Astrocyte of the cerebellum (primary cell): ENCODE measurements around the gene EDARADD.

Experiments
- DNase-seq: peaks from one replicate; pipeline ENCODE4 v3.0.0-alpha.2; 2011; ENCODE audit warnings: low read depth
- H3K4me3 ChIP-seq: 2 replicates; pipeline ENCODE4 v1.5.1; 2011; ENCODE audit warnings: mild to moderate bottlenecking, low read depth, low read length, moderate library complexity
- in situ Hi-C: cut with HindIII; loops from 2 replicates; pipeline ENCODE4 v1.10.0; 2017; ENCODE audit warnings: low sequenced_read_pairs
- TF ChIP-seq, protein P1 (sequence below): IDR thresholded peaks from 2 replicates; pipeline ENCODE4 v1.5.1; 2012; ENCODE audit warnings: low read length, low read depth, moderate library complexity, mild to moderate bottlenecking; ENCODE audit errors: missing control alignments

EDARADD gene

DNA sequence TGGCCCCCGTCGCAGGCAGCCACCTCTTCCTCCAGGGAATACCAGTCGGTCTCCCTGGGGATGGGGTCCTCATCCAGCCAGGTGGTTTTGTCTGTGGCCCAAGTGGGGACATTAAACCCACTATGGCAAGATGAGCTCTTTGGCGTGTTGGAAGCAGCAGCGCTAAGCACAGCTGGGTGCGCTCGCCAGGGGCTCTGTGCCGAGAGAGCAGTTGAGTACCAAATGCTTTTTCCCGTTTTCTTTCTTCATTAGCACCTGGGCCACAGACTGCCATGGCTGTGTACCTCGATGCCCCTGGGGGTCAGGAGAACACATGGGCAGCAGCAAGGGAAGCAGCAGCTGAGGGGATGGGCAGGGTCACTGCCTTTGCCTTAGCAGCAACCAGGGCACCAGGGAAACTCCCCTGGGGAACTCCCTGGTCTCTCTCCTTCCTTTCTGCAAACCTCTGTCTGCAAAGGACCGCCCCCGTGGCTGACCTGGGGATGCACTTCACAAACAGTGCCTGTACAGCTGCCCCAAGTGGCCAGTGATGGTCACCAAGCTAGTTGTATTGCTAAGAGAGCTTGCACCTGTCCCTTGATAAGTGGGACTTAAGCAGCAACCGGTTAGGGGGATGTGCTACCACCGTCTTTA is 31.1 kb downstream of the EDARADD start:
- no peak for DNase-seq
- no peak overlapping the region for H3K4me3 ChIP-seq
- in situ Hi-C loops = no loop called here
- TF ChIP-seq, protein P1, sequence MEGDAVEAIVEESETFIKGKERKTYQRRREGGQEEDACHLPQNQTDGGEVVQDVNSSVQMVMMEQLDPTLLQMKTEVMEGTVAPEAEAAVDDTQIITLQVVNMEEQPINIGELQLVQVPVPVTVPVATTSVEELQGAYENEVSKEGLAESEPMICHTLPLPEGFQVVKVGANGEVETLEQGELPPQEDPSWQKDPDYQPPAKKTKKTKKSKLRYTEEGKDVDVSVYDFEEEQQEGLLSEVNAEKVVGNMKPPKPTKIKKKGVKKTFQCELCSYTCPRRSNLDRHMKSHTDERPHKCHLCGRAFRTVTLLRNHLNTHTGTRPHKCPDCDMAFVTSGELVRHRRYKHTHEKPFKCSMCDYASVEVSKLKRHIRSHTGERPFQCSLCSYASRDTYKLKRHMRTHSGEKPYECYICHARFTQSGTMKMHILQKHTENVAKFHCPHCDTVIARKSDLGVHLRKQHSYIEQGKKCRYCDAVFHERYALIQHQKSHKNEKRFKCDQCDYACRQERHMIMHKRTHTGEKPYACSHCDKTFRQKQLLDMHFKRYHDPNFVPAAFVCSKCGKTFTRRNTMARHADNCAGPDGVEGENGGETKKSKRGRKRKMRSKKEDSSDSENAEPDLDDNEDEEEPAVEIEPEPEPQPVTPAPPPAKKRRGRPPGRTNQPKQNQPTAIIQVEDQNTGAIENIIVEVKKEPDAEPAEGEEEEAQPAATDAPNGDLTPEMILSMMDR = no peak

GRCh38 chr1:236426215-236426614 is 32.1 kb downstream of the EDARADD start:
- TF ChIP-seq, protein P1 = no peak

DNA sequence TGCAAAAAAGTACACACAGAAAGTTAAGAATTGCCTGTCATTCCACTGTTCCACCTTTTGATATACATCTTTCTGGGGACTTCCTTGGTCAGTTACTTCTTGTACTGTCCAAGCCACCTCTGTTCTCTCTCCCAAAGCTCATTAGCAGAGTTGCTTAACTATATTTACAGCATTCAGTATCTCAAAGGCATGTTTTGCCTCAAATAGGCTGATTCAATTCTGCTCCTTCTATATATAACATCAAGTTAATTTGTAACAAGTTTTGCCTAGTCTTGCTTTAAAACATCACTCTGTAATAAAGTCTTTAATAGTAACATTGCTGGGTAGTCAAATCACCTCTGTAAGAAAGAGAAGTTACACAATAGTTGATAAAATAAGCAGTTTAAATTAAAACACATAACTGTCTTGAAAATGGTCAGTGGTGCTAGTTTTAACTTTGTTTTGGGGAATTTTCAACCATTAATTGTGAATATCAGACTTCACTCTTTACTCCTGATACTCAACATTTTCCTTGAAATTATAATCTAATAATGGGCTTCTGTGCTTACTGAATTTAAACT is 35.7 kb downstream of the EDARADD start:
- TF ChIP-seq, protein P1 = no peak
- no peak overlapping the region for H3K4me3 ChIP-seq
- in situ Hi-C loops = no loop called here
- no peak for DNase-seq

More at GRCh38 chr1:236426215-236426614, 32.1 kb downstream of the EDARADD start:
- DNase-seq = no peak
- in situ Hi-C loops = no loop called here
- H3K4me3 ChIP-seq = no peak overlapping the region

DNA sequence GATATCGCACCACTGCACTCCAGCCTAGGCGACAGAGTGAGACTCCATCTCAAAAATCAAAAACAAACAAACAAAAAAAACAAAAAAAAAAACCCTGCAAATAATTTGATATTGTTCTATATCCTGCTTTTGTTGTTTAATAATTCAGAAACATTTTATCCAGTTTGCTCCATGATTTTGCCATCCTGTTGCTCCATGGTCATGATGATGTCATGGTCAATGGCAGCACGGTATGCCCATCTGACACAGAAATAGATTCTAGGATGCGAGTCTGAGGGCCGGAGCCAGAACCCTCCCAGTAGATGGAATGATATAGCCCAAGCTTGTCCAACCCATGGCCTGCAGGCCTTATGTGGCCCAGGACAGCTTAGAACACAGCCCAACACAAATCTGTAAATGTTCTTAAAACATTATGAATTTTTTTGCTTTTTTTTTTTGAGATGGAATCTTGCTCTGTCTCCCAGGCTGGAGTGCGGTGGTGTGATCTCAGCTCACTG is 39.8 kb downstream of the EDARADD start:
- TF ChIP-seq, protein P1 = no peak
- no peak for DNase-seq
- H3K4me3 ChIP-seq = no peak overlapping the region
- in situ Hi-C loops = no loop called here

DNA sequence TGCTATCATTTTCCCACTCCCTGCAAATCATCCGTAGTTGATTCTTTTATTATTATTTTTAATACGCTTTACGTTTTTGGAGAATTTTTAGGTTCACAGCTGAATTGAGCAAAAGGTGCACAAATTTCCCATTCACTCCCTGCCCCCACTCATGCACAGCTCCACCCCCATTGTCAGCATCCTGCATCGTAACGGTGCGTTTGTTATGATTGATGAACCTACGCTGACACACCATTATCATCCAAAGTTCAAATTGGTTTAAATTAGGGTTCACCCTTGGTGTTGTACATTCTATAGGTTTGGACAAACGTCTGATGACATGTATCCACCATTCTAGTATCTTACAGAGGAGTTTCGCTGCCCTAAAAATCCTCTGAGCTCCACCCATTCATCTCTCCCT is 44.5 kb downstream of the EDARADD start:
- H3K4me3 ChIP-seq = no peak overlapping the region
- no peak for DNase-seq
- in situ Hi-C loops = no loop called here
- TF ChIP-seq, protein P1 = no peak

DNA sequence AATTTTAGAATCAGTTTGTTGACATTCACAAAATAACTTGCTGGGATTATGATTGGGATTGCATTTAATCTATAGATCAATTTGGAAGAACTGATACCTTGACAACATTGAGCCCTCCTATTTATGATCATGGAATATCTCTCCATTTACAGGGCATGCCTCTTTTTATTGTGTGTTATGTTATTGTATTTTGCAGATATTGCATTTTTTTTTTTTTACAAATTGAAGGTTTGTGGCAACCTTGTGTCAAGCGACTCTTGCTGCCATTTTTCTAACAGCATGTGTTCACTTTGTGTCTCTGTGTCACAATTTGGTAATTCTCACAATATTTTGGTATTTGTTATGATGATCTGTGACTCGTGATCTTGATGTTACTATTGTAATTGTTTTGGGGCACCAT is 46.3 kb downstream of the EDARADD start:
- in situ Hi-C loops = no loop called here
- no peak for DNase-seq
- TF ChIP-seq, protein P1 = no peak
- no peak overlapping the region for H3K4me3 ChIP-seq
